Neuronal stem cell (in vitro differentiated cells): ENCODE measurements around the gene SCYGR2.

ENCODE experiments used
- DNase-seq: peaks from one replicate; pipeline ENCODE4 v3.0.0-alpha.2; 2013; ENCODE audit warnings: low spot score
- H2AFZ ChIP-seq: one replicate; pipeline ENCODE4 v1.6.1; 2013; ENCODE audit warnings: mild to moderate bottlenecking, low read length, inconsistent platforms
- H2AK5ac ChIP-seq: 2 replicates; pipeline ENCODE4 v1.6.1; 2013; ENCODE audit warnings: low read depth, mild to moderate bottlenecking, inconsistent platforms, low read length, moderate library complexity, mixed read lengths
- H2BK120ac ChIP-seq: 2 replicates; pipeline ENCODE4 v1.6.1; 2013; ENCODE audit warnings: low read depth, mild to moderate bottlenecking, inconsistent platforms, low read length, moderate library complexity, mixed read lengths
- H2BK12ac ChIP-seq: one replicate; pipeline ENCODE4 v1.6.1; 2013; ENCODE audit warnings: low read length, inconsistent platforms
- H2BK15ac ChIP-seq: 2 replicates; pipeline ENCODE4 v1.6.1; 2013; ENCODE audit warnings: mild to moderate bottlenecking, low read length, inconsistent platforms, mixed read lengths
- H2BK5ac ChIP-seq: one replicate; pipeline ENCODE4 v1.6.1; 2013; ENCODE audit warnings: inconsistent platforms, mild to moderate bottlenecking, low read length, moderate library complexity
- H3K14ac ChIP-seq: one replicate; pipeline ENCODE4 v1.6.1; 2013; ENCODE audit warnings: low read length, inconsistent platforms
- H3K18ac ChIP-seq: 2 replicates; pipeline ENCODE4 v1.6.1; 2013; ENCODE audit warnings: low read length, inconsistent platforms
- H3K23ac ChIP-seq: 2 replicates; pipeline ENCODE4 v1.6.1; 2013; ENCODE audit warnings: low read depth, mild to moderate bottlenecking, mixed read lengths, low read length, inconsistent platforms; ENCODE audit not compliant: poor library complexity
- H3K27ac ChIP-seq: replicated peaks from 3 replicates; pipeline ENCODE4 v1.5.1; 2013; ENCODE audit warnings: low read length, inconsistent platforms
- H3K27me3 ChIP-seq, 3 experiments: 2 replicates each; pipeline ENCODE4 v1.6.1; 2013; ENCODE audit warnings: low read length in 3 of 3, mild to moderate bottlenecking in 2 of 3, inconsistent platforms in 1 of 3, low read depth in 1 of 3, mixed read lengths in 1 of 3, moderate library complexity in 1 of 3; ENCODE audit not compliant: control insufficient read depth in 3 of 3, insufficient read depth in 3 of 3
- H3K36me3 ChIP-seq, 2 donors: replicated peaks in 1 of 2; 2 replicates each; pipeline ENCODE4 v1.6.1; 2013; ENCODE audit warnings: low read length in 2 of 2; ENCODE audit not compliant: control insufficient read depth in 2 of 2, insufficient read depth in 2 of 2
- H3K4ac ChIP-seq: 2 replicates; pipeline ENCODE4 v1.6.1; 2013; ENCODE audit warnings: inconsistent platforms, mild to moderate bottlenecking, low read length, moderate library complexity
- H3K4me1 ChIP-seq, 2 donors: 1 replicate in 1 of 2; 2 replicates in 1 of 2; pipeline ENCODE4 v1.6.1; 2013; ENCODE audit warnings: low read length in 2 of 2, low read depth in 1 of 2; ENCODE audit not compliant: control insufficient read depth in 2 of 2, insufficient read depth in 1 of 2
- H3K4me2 ChIP-seq: one replicate; pipeline ENCODE4 v1.6.1; 2013; ENCODE audit warnings: mild to moderate bottlenecking, low read length, inconsistent platforms; ENCODE audit not compliant: insufficient read depth, poor library complexity, severe bottlenecking
- H3K4me3 ChIP-seq, 2 donors: 2 replicates each; pipeline ENCODE4 v1.5.1; 2013; ENCODE audit warnings: low read length in 2 of 2, mild to moderate bottlenecking in 2 of 2, inconsistent platforms in 1 of 2, moderate library complexity in 1 of 2
- H3K79me1 ChIP-seq: one replicate; pipeline ENCODE4 v1.6.1; 2013; ENCODE audit warnings: low read depth, mild to moderate bottlenecking, inconsistent platforms, low read length, moderate library complexity
- H3K9ac ChIP-seq: one replicate; pipeline ENCODE4 v1.6.1; 2013; ENCODE audit warnings: mild to moderate bottlenecking, low read depth, low read length, inconsistent platforms; ENCODE audit not compliant: poor library complexity
- H3K9me3 ChIP-seq, 2 donors: replicated peaks in 1 of 2; 2 replicates each; pipeline versions ENCODE3 to v1.6.1; 2013; ENCODE audit warnings: low read length in 2 of 2, mild to moderate bottlenecking in 2 of 2, inconsistent platforms in 1 of 2, low read depth in 1 of 2, mixed read lengths in 1 of 2, moderate library complexity in 1 of 2; ENCODE audit not compliant: control insufficient read depth in 2 of 2, insufficient read depth in 1 of 2
- H4K8ac ChIP-seq: one replicate; pipeline ENCODE4 v1.6.1; 2013; ENCODE audit warnings: low read depth, mild to moderate bottlenecking, inconsistent platforms, low read length, moderate library complexity
- H4K91ac ChIP-seq: one replicate; pipeline ENCODE4 v1.6.1; 2013; ENCODE audit warnings: low read length, low read depth, mild to moderate bottlenecking, inconsistent platforms; ENCODE audit not compliant: poor library complexity
- WGBS, 2 donors: extraction: QIAGEN DNeasy Blood & Tissue Kit; methylation state at CpG; one replicate each; pipeline ENCODE4 v1.1.7; 2013; ENCODE audit warnings: missing lambda C conversion rate in 2 of 2, mixed read lengths in 1 of 2; ENCODE audit not compliant: insufficient read length in 2 of 2, insufficient replicate concordance in 1 of 2; ENCODE audit errors: extremely low coverage in 2 of 2; 5-methylcytosine and 5-hydroxymethylcytosine counted together

Gene SCYGR2

GRCh38 chr2:227616631-227617030, 17.9 kb downstream of the SCYGR2 start:
- no peak overlapping the region for H3K27ac ChIP-seq
- WGBS, 2 donors: no CpG with 5 or more reads among the region's 4 CpGs
- no peak overlapping the region for H3K18ac ChIP-seq
- H3K36me3 ChIP-seq: no peaks in the 10 kb centered on the region
- H3K27me3 ChIP-seq: no peaks in the 10 kb centered on the region
- no peak overlapping the region for H2BK5ac ChIP-seq
- H2BK15ac ChIP-seq: no peak overlapping the region
- no peak overlapping the region for H3K4me3 ChIP-seq
- no peak overlapping the region for H4K91ac ChIP-seq
- H3K4ac ChIP-seq: no peak overlapping the region
- no peaks in the 10 kb centered on the region for H3K79me1 ChIP-seq
- H3K4me1 ChIP-seq: no peaks in the 10 kb centered on the region
- no peak overlapping the region for H3K14ac ChIP-seq
- no peak overlapping the region for H2BK12ac ChIP-seq
- no peak overlapping the region for H2AK5ac ChIP-seq
- no peak overlapping the region for H3K9ac ChIP-seq
- H4K8ac ChIP-seq: no peak overlapping the region
- no peak overlapping the region for H2BK120ac ChIP-seq
- DNase-seq: no peak
- no peaks in the 10 kb centered on the region for H3K9me3 ChIP-seq
- no peak overlapping the region for H3K23ac ChIP-seq
- no peak overlapping the region for H3K4me2 ChIP-seq
- no peak overlapping the region for H2AFZ ChIP-seq

DNA sequence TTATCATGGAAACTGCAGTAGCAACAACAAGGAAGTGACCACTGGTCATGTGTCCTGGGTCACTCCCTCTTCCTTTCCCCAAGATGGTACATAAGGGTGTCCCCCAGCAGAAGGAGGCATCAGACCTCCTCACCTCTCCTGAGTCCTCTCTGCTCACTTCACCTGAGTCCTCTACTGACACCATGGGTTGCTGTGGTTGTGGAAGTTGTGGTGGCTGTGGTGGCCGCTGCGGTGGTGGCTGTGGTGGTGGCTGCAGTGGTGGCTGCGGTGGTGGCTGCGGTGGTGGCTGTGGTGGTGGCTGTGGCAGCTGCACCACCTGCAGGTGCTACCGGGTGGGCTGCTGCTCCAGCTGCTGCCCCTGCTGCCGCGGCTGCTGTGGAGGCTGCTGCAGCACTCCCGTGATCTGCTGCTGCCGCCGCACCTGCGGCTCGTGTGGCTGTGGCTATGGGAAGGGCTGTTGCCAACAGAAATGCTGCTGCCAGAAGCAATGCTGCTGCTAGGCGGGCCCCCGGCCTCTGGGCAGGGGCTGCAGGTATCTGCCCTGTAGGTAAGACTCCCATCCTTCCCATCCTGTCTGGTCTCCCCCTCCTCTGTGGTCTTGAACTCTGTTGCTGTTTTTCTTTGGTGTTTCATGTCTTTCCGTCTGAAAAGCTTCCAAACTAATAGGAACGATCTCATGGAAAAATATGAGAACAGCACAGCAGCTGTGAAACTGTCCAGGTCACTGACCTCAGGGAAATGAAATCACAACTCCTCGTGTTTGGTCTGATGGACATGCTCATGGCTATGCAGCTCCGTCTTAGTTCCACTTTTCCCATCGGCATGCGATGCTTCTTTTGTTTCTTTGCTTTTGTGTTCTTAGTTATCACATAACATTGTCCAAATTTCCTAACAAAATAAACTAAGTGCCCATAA, 18.9 kb downstream of the SCYGR2 start, which contains the start of gene SCYGR4:
Gene SCYGR4 (plus strand): TSS at position 183 of the 915 bp plus-strand sequence. CDS start 0 bp downstream, at position 183.
- Histone ChIP-seq H2BK12ac (no peak within 1 kb of the TSS), H3K79me1 (no peaks in the 10 kb centered on the region), H3K4ac (no peak within 1 kb of the TSS), H4K8ac (no peak within 1 kb of the TSS), H3K4me1 (no peaks in the 10 kb centered on the region), H2BK5ac (no peak within 1 kb of the TSS), H2AFZ (no peak within 1 kb of the TSS), H3K27ac (no peak within 1 kb of the TSS), H3K18ac (no peak within 1 kb of the TSS), H3K4me2 (no peak within 1 kb of the TSS), H2BK15ac (no peak within 1 kb of the TSS), H3K36me3 (no peaks in the 10 kb centered on the region), H3K9ac (no peak within 1 kb of the TSS), H4K91ac (no peak within 1 kb of the TSS), H3K23ac (peak within 1 kb of the TSS; percentile 45), H3K14ac (no peak within 1 kb of the TSS), H3K27me3 (no peaks in the 10 kb centered on the region), H2BK120ac (no peak within 1 kb of the TSS), H3K4me3 (no peak within 1 kb of the TSS), H3K9me3 (no peaks in the 10 kb centered on the region), H2AK5ac (no peak within 1 kb of the TSS)
- no CpG with 5 or more reads among the region's 20 CpGs for WGBS, 2 donors
- no peak for DNase-seq

- Histone ChIP-seq H3K27ac (no peak overlapping the region), H3K27me3 (no peaks in the 10 kb centered on the region), H3K4me2 (no peak overlapping the region), H4K8ac (no peak overlapping the region), H3K9ac (no peak overlapping the region), H2BK15ac (no peak overlapping the region), H2BK12ac (no peak overlapping the region), H3K36me3 (no peaks in the 10 kb centered on the region), H3K4ac (no peak overlapping the region), H2BK120ac (no peak overlapping the region), H3K9me3 (no peaks in the 10 kb centered on the region), H3K4me3 (no peak overlapping the region), H2AK5ac (no peak overlapping the region), H2AFZ (no peak overlapping the region), H3K18ac (no peak overlapping the region), H3K79me1 (no peaks in the 10 kb centered on the region), H2BK5ac (no peak overlapping the region), H3K14ac (no peak overlapping the region), H4K91ac (no peak overlapping the region), H3K4me1 (no peaks in the 10 kb centered on the region), H3K23ac (no peak overlapping the region)
- no peak for DNase-seq
Observed at GRCh38 chr2:227623226-227623625, 24.5 kb downstream of the SCYGR2 start.

- no peak overlapping the region for H3K27ac ChIP-seq
- no peak for DNase-seq
- no peaks in the 10 kb centered on the region for H3K36me3 ChIP-seq
- no peaks in the 10 kb centered on the region for H3K27me3 ChIP-seq
- H3K9ac ChIP-seq: no peak overlapping the region
- no peaks in the 10 kb centered on the region for H3K4me1 ChIP-seq
- no peak overlapping the region for H4K91ac ChIP-seq
- no peak overlapping the region for H3K23ac ChIP-seq
- H2AFZ ChIP-seq: no peak overlapping the region
- no CpG with 5 or more reads among the region's 2 CpGs for WGBS, 2 donors
- no peak overlapping the region for H4K8ac ChIP-seq
- no peak overlapping the region for H3K18ac ChIP-seq
- no peak overlapping the region for H2BK12ac ChIP-seq
- no peaks in the 10 kb centered on the region for H3K79me1 ChIP-seq
- no peak overlapping the region for H2BK5ac ChIP-seq
- no peak overlapping the region for H3K4ac ChIP-seq
- no peak overlapping the region for H3K4me2 ChIP-seq
- no peak overlapping the region for H2BK120ac ChIP-seq
- H3K4me3 ChIP-seq: no peak overlapping the region
- no peaks in the 10 kb centered on the region for H3K9me3 ChIP-seq
- no peak overlapping the region for H2AK5ac ChIP-seq
- no peak overlapping the region for H3K14ac ChIP-seq
- H2BK15ac ChIP-seq: no peak overlapping the region
Observed at GRCh38 chr2:227625420-227625819, 26.7 kb downstream of the SCYGR2 start.
